IPS DF 4.7 (cell line): ENCODE results near the gene CTDSPL.
A peak's percentile ranks its signal among the peaks of the same experiment; 100 is the strongest.

Experiments
- DNase-seq: peaks from one replicate; pipeline ENCODE4 v3.0.0-alpha.2; 2013; ENCODE audit warnings: low spot score; ENCODE audit errors: extremely low read depth

CTDSPL gene

DNA sequence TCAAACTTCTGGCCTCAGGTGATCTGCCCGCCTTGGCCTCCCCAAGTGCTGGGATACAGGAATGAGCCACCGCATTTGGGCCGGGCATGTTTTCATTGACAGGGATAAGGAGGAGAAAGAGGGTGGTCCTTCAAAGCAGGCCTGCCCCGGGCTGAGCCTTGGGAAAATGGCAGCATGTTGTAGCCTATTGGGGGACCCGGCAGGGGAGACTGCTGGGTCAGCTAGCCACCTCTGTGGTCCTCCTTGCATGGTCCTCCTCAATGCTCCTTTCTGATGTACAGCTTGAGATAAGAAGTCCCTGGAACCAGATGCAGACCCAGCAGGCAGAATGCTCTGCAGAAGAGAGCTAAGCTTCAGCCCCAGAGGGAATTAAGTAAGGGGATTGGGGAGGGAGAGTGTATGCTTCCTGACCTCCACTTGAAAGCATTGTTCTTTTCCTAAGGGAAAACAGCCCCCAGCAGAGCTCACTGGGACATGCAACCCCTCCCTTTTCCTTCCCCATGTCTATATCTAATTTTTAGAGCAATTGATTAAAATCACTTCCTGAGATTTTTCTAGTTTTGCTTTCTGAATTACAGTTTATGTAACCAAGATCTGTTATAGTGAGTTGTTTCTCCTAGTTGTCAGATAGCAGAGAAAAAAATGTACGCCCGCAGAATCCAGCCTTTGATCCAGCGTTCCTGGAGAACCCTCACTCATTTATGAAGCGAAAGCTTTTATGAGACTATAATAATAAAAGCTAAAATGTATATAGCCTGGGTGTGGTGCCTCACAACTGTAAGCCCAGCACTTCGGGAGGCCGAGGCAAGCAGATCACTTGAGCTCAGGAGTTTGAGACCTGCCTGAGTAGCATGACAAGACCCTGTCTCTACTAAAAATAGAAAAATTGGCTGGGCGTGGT lies 80.2 kb downstream of the CTDSPL start:
- no peak for DNase-seq

DNA sequence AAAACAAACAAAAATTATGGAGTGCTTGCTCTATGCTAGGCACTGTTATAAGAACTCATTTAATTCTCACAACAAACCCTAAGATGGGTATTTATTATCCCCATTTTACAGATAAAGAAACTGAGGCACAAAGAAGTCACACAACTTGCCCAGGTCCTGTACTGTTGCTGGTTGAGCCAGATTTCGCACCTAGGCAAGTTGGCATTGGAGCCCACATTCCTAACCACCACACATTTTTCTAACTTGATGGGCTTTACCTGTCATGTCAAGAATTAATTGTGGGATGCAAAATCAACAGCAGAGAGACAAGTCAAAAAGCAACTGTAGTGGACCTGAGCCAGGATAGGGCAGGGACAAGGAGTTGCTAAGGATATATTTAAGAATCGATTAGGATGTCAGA lies 81.0 kb downstream of the CTDSPL start:
- DNase-seq = no peak

DNA sequence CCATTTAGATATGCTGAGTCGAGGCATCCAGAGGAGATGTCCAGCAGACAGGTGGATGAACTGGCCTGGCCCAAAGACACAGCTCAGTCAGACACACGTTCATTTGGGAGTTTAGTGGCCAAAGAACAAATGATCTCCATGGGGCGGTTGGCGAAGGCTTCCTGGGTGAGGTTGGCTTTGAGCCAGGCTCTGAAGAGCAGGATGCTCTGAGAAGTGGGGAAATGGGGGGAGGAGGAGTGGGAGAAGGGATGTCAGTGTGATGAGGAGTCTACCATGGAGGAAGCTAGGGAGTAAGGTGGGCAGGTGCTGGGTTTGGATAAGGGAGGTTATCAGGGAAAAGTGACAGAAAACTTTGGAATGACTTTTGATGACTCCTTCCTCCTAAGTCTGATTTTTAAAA lies 81.4 kb downstream of the CTDSPL start:
- DNase-seq = no peak

DNA sequence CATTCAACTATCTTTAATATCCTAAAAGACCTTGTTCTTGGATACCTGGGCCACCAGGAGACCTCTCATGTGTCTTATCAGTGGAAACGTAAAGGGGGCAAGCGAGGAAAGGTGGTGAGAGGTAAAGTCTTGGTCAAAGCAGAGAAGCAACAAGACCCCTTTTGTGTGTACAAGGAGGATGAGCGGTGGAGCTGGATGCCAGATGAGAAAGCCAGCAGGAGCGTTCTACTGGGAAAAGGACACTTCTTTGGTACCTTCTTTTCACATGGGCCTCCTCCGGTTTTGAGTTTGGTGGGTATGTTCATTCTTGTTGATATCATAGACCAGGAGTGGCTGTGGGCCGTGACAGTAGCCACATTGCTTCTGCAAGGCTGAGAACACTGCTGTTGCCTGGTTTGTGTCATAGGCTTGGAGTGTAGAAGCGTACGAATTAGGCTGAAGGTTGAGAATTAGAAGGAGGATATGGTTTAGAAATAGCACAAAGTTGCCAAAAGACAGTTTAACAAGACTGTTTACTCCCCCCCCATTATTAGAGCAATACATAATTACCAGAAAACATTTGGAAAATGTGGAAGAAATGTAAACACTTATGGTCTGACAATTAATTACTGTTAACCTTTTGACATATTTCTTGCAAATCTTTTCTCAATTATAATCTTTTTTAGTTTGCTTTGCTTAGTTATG lies 82.1 kb downstream of the CTDSPL start:
- DNase-seq = no peak

DNA sequence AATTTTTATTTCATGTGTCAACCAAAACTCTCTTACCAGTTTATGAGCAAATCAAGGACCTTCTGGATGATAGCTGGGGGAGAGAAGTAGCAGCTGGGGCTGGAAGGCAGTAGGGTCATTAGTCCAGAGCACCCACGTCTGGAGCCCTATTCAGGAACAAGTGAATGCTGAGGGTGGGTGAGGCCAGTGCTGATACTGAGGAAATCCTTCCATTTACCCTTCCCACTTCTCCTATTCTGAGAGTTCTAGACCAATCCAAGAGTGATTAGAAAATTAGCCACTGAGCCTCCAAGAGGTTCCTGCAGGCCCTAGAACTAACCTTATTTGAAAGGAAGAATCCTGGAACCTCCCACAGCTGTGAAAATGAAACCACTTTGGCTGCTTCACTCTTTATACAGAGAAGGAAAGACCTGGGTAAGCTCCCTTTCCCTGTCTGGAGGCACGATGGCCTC lies 82.7 kb downstream of the CTDSPL start:
- DNase-seq = no peak

DNA sequence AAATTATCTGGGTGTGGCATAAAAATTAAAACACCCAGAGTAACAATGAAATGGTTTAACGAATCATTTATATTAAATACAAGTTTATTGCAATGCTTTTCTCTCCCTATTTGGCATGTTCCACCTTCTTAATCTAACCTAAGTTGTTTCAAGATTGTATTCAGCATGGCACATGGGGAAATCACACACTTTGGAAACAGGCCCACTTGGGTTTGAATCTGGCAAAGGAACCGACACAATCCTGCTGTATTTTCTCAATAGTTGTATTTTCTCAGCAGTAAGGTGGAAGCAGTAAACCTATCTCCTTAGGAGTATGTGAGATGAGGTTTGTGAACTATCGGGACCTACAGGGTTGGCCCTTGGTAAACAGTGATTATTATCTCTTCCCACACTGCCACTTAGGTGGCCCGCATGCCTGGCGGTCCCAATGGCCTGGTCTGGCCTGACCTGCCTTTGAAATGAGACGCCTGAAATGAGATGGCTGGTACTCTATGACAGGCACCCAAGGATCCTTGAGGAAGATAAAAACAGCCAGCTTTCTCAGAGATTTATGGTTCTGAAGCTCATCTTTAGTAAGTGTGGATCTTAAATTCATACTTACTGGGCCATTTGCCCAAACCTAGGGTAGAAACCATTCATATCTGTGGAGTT lies 83.6 kb downstream of the CTDSPL start:
- DNase-seq = no peak

DNA sequence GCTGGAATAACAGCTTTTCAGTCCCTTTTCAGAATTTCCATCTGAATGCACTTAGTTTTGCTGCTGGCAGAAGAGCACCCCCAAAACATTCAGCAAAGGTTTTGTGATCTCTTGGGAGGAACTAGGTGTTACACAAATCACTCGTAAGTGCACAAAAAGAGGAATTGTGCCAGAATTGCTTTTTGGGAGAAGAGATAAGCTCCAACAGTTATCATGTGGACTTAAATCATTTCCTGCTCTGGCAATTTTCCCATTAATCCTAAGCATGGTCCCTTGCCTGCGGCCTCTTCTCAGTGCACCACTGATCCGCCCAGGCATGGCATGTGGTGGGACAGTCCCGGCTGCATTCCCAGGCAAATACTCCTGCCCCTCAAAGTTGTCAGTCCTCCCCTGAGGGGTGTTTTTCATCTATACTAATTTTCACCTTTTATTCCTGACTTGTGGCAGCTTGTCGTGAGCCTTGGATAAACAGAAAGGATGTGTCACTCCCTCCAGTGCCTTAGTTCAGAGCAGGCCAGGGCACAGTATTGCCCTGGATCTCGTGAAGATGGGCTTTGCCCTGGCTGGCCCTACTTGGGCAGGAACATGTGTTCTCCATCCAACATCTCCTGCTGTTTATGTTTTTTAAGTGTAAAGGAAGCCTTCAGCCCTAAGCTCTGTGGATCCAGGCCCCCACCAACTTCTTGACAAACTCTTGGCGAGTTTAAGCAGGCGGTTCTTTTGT lies 84.3 kb downstream of the CTDSPL start:
- no peak for DNase-seq

DNA sequence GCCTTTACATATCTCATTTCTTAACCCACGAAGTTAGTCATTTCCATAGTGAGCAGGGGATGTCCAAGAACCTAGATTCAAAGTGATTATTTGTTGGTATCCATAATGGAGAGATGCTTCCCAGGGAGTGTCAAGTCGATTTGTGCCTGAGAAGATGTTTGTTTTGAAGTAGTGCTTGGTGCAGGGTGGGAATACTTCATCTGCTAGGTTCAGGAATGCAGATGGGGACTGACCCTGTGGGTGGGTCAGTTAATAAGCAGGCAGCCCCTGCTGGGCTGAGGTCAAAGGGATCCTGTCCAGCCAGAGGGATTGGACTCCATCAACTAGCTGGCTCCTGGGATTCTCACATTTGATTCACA lies 84.8 kb downstream of the CTDSPL start:
- no peak for DNase-seq

DNA sequence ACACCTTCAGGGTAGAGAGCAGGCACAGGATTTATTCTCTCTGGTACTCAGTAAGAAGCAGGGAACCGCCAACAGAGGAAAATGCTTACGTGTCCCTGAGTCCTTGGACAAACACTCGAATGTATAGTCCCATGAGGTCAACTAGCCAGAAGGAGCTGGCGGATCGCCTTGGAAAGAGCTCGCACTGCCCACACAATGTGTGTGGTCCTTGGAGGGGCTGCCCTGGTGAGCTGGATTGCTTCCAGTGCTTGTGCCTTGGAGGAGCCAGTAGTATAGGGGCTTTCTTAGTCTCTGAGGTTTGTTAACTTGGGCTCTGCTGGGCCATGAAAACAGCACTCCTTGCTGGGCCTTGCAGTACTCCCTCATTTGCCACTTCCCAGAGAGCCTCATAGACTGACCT lies 88.2 kb downstream of the CTDSPL start:
- no peak for DNase-seq

DNA sequence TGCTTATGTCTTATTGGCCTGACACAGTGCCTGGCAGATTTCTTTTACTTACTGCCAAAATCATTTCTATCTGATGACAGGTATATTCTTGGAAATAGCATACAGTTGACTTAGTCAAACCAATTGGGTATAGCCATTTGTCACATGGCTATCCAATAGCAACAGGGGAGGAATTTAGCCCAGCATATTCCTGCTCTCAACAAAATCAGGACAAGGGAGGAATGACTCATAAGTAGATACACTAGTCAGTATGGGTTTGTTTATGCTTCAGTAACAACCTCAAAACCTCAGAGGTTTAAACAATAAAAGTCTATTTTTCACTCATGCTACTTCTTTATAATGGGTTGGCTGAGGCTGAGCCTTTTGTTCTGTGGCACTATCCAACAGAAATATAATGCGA lies 90.9 kb downstream of the CTDSPL start:
- no peak for DNase-seq

DNA sequence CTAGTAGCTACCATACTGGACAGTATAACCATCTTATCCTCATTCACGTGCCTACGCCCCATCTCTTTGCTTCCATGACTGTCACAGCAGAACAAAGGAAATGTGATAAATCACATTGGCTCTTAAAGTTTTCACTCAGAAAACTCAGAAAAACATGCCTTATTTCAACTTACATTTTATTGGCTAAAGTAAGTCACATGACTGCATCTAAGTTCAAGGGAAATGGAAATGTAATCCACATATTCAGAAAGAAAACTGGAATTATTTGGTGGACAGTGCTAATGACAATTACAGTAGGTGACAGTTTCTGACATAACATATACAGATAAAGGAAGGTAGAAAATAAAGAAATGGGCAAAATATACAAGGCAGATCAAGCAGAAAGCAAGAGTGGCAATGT lies 91.5 kb downstream of the CTDSPL start:
- DNase-seq = no peak

DNA sequence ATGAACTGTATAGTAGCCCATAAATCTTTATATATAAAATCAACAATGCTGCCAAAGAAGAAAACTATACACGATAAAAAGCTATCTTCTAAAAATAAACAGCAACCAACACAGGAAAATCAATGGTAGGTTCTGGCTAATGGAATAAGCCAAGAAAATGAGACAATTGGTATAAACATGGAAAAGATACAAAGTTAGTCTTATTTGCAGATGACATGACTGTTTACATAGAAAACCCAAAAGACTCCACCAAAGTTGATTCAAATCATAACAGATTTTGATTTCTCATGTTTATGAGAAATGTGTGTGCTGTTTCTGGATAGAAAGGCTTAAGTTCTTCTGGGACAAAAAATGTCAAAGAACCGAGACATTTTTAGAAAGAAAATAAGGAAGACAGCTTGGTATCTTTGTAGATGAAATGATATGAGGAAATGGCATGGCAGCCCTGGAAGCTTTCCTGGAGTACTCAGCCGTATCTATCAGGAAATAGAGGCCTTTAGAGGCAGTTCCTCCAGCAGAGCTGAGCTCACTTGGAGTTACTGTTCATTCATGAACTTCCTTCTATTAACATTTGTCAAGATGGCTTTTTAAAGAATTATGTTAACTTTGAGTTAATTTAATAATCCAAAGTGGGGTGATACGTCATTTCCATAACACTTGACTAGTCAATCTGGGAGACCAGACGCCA lies 92.2 kb downstream of the CTDSPL start:
- no peak for DNase-seq

DNA sequence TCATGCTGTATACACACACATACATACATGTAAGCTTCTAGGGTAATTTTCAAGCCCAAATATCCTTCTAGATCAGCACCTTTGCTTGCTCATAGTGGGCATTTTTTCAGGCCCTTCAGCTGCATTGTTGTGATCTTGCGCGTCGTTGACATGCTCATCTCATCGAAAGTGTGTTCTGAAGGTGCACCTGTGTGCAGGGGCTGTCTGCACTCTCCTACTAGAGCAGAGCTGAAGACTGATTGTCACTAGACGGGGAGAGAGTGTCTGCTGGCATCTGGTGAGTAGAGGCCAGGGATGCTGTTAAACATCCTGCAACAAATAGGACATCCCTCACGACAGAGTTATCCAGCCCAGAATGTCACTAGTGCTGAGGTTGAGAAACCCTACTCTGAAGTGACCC lies 93.2 kb downstream of the CTDSPL start:
- DNase-seq = no peak

DNA sequence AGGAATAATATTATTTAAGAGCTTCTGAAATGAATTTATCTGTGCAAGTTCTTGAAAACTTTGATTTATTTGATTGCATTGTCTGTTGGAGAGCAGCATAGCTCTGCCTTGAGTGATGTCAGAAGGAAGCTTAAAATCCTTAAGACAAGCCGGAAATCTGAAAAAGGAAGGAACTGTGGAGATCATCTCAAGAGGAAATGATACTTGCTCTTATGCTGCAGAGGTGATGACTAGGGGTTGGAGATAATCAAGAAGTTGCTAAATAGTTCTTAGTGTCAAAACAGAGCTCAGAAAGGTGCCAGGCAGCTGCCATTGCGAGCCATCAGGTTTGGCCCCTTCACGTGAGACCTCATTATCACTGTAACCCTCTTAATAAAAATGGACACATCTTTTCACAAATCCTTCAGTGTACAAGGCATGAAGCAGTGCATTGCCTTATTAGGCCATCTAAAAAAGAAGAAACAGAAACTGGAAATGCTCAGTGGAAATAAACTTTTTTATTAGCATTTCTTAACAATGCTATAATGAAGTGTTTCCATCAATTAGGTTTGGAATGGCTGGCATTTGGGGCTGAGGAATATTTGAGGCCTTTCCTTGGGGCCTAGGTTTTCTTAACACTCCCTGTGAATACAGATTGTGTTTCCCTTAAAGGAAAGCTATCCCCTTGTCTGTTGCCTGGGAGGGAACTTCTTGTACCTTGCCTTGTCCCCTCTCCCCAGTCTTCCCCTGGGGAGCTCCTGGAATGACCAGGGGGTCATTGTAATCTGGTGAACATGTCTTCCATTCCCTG lies 94.4 kb downstream of the CTDSPL start:
- no peak for DNase-seq

DNA sequence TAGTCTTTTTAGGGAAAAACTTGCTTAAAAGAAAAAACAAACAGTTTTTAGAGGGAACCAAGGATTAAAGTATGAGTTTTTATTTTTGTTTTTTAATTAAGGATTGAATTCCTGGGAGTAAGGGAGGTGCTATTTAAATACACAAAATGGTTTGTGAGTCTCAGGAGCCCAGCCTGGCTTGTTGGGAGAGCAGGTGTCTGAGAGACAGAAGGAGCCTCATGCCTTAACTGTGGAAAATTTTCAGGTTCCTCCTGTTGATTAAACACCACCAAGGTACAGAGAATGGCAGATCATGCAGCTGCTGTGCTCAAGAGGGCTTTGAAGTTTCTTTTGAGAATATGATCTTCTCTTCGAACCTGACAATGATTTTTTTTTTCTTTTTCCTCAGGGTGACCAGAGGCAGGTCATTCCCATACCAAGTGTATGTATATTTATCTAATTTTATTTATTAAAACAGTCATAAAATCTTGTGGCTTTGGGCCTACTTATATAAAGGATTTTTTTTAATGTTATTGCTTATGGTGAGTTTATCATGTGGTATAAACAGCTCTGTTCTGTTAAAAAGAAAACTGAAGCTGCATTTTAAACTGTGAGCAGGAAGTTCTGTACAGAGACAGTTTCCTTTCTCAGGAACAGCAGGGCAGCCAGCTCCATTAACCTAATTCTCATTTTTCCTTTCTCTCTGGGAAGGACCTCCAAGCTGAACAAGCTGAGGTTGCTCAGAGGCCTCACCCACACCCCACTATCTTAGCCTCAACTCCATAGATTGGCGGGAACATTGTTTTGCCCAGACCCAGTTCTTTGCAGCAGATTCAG lies 95.3 kb downstream of the CTDSPL start:
- DNase-seq = no peak

DNA sequence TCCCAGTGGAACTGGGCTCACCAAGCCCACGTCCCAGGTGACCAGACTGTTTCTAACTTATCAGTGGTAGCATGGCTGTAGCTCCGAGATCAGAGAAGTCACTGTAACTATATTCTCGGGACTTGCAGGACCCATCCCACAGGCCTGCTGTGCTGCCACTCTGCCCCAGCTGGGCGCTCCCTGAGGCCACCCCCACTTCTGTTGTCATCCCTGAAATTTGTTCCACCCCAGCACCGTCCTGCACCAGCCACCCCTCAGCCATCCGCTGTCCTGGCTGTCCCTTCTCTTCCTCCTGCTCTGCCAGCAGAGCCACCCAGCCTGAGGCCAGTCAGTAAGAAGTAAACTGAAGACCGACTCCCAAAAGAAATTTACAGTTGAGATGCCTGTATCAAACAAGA lies 95.9 kb downstream of the CTDSPL start:
- no peak for DNase-seq

DNA sequence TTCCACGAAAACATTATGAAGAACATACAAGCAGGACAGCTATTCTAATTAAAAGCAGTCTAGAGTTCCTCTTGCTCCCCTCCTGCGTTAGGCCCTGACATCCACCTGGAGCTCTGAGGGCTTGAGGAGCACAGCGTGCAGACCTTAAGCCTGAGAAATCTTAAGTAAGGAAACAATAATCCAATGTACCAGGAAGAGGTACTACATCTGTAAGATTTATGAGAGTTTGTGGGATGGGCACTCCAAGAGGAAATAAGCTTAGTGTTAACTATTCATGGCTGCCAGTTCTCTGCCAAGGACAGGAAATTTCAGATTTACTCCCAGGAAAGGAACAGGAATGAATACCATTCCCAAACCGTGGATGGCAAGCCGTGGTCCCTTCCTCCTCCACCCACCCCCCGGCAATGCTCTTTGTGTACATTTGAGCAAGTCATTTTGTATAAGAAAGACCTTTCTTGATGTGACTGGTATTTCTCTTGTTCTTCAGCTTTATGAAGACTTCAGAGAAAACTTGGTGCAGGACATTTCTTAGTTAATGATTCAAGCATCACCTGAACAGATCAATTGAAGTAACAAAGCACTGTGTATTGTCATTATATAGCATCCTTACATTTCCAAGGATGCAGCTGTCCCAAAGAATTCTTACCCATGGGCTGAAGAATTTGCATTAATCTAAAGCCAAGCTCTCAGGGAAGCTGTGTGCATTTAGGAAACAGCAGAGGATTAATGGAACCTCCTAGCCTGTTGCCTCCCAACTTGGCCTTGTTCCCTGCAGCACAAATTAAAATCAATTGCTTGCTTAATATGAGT lies 100.1 kb downstream of the CTDSPL start:
- peak; percentile 25 for DNase-seq

DNA sequence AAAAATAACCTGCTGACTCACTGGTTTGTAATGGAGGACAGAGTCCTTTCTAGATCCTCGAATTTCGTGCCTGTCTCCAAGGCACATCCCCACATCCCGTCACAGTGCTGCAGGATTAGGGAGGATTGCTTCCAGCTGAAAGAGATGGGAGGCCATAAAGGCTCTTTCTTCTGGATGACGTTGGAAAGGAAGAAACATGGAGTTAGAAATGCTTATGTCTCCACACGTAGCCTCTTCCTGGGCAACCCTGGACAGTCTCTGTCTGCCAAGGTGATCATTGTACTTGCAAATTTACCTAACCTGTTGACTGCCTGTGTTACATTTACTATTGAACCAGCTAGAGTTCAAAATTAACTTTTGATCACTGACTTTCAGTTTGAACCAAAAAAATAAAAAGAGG lies 101.3 kb downstream of the CTDSPL start:
- DNase-seq = no peak

DNA sequence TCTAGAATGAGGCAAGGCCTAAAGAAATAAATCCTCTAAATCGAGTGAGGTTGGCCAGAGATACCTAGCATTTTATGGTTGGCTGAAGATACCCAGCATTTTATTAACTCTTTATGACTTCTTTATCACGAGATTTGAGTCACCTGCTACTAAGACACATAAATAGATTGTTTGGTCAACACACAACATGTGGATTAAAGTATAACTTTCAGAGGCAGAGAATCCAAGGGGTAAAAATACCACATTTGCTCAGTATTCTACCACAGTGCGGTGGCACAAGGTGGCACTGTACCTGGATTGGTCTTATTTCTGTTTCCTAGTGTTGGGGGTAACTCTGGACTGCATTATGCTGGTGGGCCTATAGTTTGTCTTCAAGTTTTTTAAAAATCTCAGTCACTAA lies 102.0 kb downstream of the CTDSPL start:
- DNase-seq = no peak
